HepG2 (cell line): ENCODE measurements around the gene SYT1. TPM values are rescaled to one million over a fixed set of nuclear protein-coding genes. Genes with fewer than 3 reads are reported as not detected.
A peak's percentile ranks its signal among the peaks of the same experiment; 100 is the strongest.

Experiments used
- ATAC-seq: fragments of 200-7000 bp; cut with Tn5 transposase; 3 replicates; pipeline ENCODE4 v1.9.1; 2020; ENCODE audit warnings: mild to moderate bottlenecking, moderate library complexity
- BruUV-seq: library from RNA; stranded (reverse); fragments of 400-500 nt; replicated peaks from 2 replicates; lab custom pipeline; 2021; lab: Mats Ljungman, UMichigan
- CTCF ChIA-PET: fragments of 300-600 bp; formaldehyde crosslinking; extraction: SDS; loops from one replicate; lab custom pipeline; 2021; ENCODE audit warnings: low total read pairs, inconsistent platforms, low intra/inter-chr PET ratio; lab: Yijun Ruan, JAX
- POLR2A ChIA-PET: fragments of 350-600 bp; sonication (Branson Sonifier 250); formaldehyde crosslinking; loops from one replicate; lab custom pipeline; 2020; ENCODE audit warnings: antibody characterized with exemption, inconsistent platforms; lab: Yijun Ruan, JAX
- DNase-seq: peaks from one replicate; pipeline ENCODE4 v3.0.0-alpha.2; 2015; ENCODE audit warnings: low spot score
- FAIRE-seq: peaks from 3 replicates; lab custom pipeline; 2011; peaks lifted over from hg19 to GRCh38; lab: Jason Lieb, UNC
- H2AFZ ChIP-seq: one replicate; pipeline ENCODE4 v1.6.1; 2011; ENCODE audit warnings: low read length, inconsistent platforms
- H3K27ac ChIP-seq: fragments of 300-600 bp; 3 replicates; pipeline ENCODE4 v1.8.0; 2011; ENCODE audit warnings: mixed run types, mild to moderate bottlenecking, mixed read lengths, low read length, inconsistent platforms; ENCODE audit not compliant: insufficient read depth; ENCODE audit errors: extremely low read length
- H3K27me3 ChIP-seq, 2 experiments: fragments of 200-600 bp in 1 of 2; 2 replicates in 1 of 2; 3 replicates in 1 of 2; pipeline versions ENCODE4 v1.6.0 to v1.8.0; 2011; ENCODE audit warnings: low read length in 2 of 2, mild to moderate bottlenecking in 2 of 2, moderate library complexity in 2 of 2, inconsistent platforms in 1 of 2; ENCODE audit not compliant: insufficient read depth in 2 of 2, control insufficient read depth in 1 of 2
- H3K36me3 ChIP-seq, 2 experiments: fragments of 200-600 bp in 1 of 2; replicated peaks in 1 of 2; 2 replicates in 1 of 2; 3 replicates in 1 of 2; pipeline versions ENCODE4 v1.5.1 to v1.8.0; 2011; ENCODE audit warnings: low read length in 2 of 2, inconsistent platforms in 1 of 2; ENCODE audit not compliant: insufficient read depth in 2 of 2, control insufficient read depth in 1 of 2
- H3K4me1 ChIP-seq: 2 replicates; pipeline ENCODE4 v1.5.1; 2012; ENCODE audit warnings: low read length, inconsistent platforms; ENCODE audit not compliant: insufficient read depth
- H3K4me2 ChIP-seq: 2 replicates; pipeline ENCODE4 v1.6.0; 2011; ENCODE audit warnings: low read depth, low read length, inconsistent platforms
- H3K4me3 ChIP-seq, 3 experiments: fragments of 200-600 bp in 1 of 3; sonication (generic), shearing (Covaris generic) in 1 of 3; replicated peaks in 1 of 3; 2 replicates each; pipeline ENCODE4 v1.5.1; 2011 to 2016; ENCODE audit warnings: low read length in 3 of 3, inconsistent platforms in 2 of 3, low read depth in 2 of 3, mild to moderate bottlenecking in 2 of 3, control low read depth in 1 of 3, mixed read lengths in 1 of 3; ENCODE audit not compliant: insufficient read depth in 1 of 3
- H3K79me2 ChIP-seq: one replicate; pipeline ENCODE4 v1.6.1; 2011; ENCODE audit warnings: low read length, inconsistent platforms; ENCODE audit not compliant: insufficient read depth
- H3K9ac ChIP-seq: 2 replicates; pipeline ENCODE4 v1.6.0; 2011; ENCODE audit warnings: mild to moderate bottlenecking, low read depth, low read length, inconsistent platforms; ENCODE audit not compliant: insufficient read depth
- H3K9me3 ChIP-seq: 2 replicates; pipeline ENCODE4 v1.5.1; 2012; ENCODE audit warnings: mild to moderate bottlenecking, low read length
- H4K20me1 ChIP-seq: 2 replicates; pipeline ENCODE4 v1.6.0; 2011; ENCODE audit warnings: inconsistent platforms, mild to moderate bottlenecking, low read length, moderate library complexity; ENCODE audit not compliant: insufficient read depth
- FOXK1 ChIP-seq: sonication (generic); formaldehyde crosslinking; IDR thresholded peaks from 2 replicates; pipeline ENCODE4 v1.4.0; 2020; ENCODE audit warnings: low read depth, missing genetic modification reagents, borderline replicate concordance
- FOXM1 ChIP-seq: sonication (generic); formaldehyde crosslinking; IDR thresholded peaks from 2 replicates; pipeline ENCODE4 v1.5.0; 2020; ENCODE audit warnings: missing genetic modification reagents
- RELA ChIP-seq: sonication (generic); formaldehyde crosslinking; IDR thresholded peaks from 2 replicates; pipeline ENCODE4 v1.4.0; 2020; ENCODE audit warnings: missing genetic modification reagents
- SETDB1 ChIP-seq: sonication (generic); formaldehyde crosslinking; IDR thresholded peaks from 2 replicates; pipeline ENCODE4 v1.5.1; 2020; ENCODE audit warnings: missing genetic modification reagents, mild to moderate bottlenecking, borderline replicate concordance
- ZBTB34 ChIP-seq: sonication (generic); formaldehyde crosslinking; IDR thresholded peaks from 2 replicates; pipeline ENCODE4 v1.8.0; 2022; ENCODE audit warnings: mild to moderate bottlenecking, missing genetic modification reagents
- ZNF326 ChIP-seq: sonication (generic); formaldehyde crosslinking; IDR thresholded peaks from 2 replicates; pipeline ENCODE4 v1.4.0; 2020; ENCODE audit warnings: missing genetic modification reagents, borderline replicate concordance
- ZNF44 ChIP-seq: sonication (generic); formaldehyde crosslinking; IDR thresholded peaks from 2 replicates; pipeline ENCODE4 v1.5.1; 2020; ENCODE audit warnings: mild to moderate bottlenecking, missing genetic modification reagents
- ZNF512 ChIP-seq: sonication (generic); formaldehyde crosslinking; IDR thresholded peaks from 2 replicates; pipeline ENCODE4 v1.4.0; 2020; ENCODE audit warnings: mild to moderate bottlenecking, missing genetic modification reagents
- ZNF589 ChIP-seq: sonication (generic); formaldehyde crosslinking; conservative IDR thresholded peaks from 2 replicates; pipeline ENCODE4 v1.8.0; 2022; ENCODE audit warnings: mild to moderate bottlenecking, moderate library complexity, missing genetic modification reagents
- WGBS: methylation state at CpG from one replicate; pipeline ENCODE4 v1.1.6; 2017; ENCODE audit warnings: low lambda C conversion rate; 5-methylcytosine and 5-hydroxymethylcytosine counted together
- in situ Hi-C: cut with HindIII; loops from 2 replicates; pipeline ENCODE4 v1.10.0; 2017; ENCODE audit warnings: low pct_unique_long_range_greater_than_20kb; ENCODE audit not compliant: extremely low pct_ligation_motif_present
- intact Hi-C: fragments of 100-400 bp; cut with micrococcal nuclease; formaldehyde crosslinking; loops from one replicate; pipeline ENCODE4 v1.10.0; 2022; ENCODE audit not compliant: unreplicated experiment
- polyA plus RNA-seq, 8 experiments: library from polyadenylated mRNA; depleted of rRNA in 3 of 8; stranded (reverse) in 7 of 8; unstranded in 1 of 8; fragments of >200 nt; fragmentation: Illumina TruSeq in 4 of 8; extraction: Trizol in 4 of 8; gene quantifications; 2 replicates each; pipeline versions ENCODE4 v1.2.1 to v1.2.3, GENCODE V29; 2011 to 2016; ENCODE audit warnings: low read depth in 4 of 8, missing spikeins in 1 of 8, mixed read lengths in 1 of 8; ENCODE audit not compliant: insufficient read depth in 1 of 8
- total RNA-seq, 5 experiments: library from RNA; depleted of rRNA; stranded (reverse); fragments of >200 nt; fragmentation: Illumina TruSeq; extraction: Trizol; gene quantifications; 2 replicates each; pipeline ENCODE4 v1.2.3, GENCODE V29; 2016; ENCODE audit warnings: low read depth in 1 of 5
- TF ChIP-seq, protein P1 (sequence below): sonication (generic); formaldehyde crosslinking; IDR thresholded peaks from 2 replicates; pipeline ENCODE4 v1.4.0; 2020; ENCODE audit warnings: missing genetic modification reagents
- TF ChIP-seq, protein P2 (sequence below), 2 experiments: IDR thresholded peaks; 2 replicates each; pipeline ENCODE4 v1.6.1; 2011 to 2012; ENCODE audit warnings: low read length in 2 of 2, borderline replicate concordance in 1 of 2, low read depth in 1 of 2, mild to moderate bottlenecking in 1 of 2, moderate library complexity in 1 of 2

The SYT1 gene
- total and polyA plus RNA-seq, 2 of the 13 experiments (the other 11 are each of a cell fraction or from before 2014, with no cell fraction given) = not detected

DNA sequence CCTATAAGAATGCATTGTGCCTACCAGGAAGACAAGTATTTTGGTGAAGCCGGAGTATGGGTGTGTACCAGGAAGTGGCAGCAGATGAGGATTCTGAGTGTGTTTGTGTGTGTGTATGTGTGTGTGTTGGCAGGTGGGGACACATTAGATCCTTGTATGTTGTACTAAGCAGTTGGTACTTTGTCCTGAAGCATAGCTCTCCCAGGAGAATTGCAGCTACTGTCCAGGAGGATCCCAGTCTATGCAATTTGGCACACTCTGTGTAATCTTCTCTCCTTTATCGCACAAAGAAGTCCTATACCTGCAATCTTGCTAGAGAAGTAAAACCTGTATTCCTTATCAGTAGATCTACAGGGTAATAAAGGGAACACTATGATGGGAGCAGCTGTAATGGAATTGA, 549.7 kb downstream of the SYT1 start:
- Histone ChIP-seq H3K79me2 (no peaks in the 10 kb centered on the region), H3K4me3 (no peak overlapping the region), H3K4me1 (peaks cover 18% of the 10 kb centered on the region), H3K9me3 (no peaks in the 10 kb centered on the region), H3K27me3 (no peaks in the 10 kb centered on the region), H4K20me1 (no peaks in the 10 kb centered on the region), H3K4me2 (no peak overlapping the region), H3K36me3 (no peaks in the 10 kb centered on the region), H3K9ac (no peak overlapping the region), H3K27ac (no peak overlapping the region), H2AFZ (no peak overlapping the region)
- POLR2A ChIA-PET = no interaction called here
- DNase-seq (no peak), FAIRE-seq (no peak), ATAC-seq (no peak)
- 91% methylated on average over 2 of the region's 2 CpGs for WGBS
- no TSS peak for BruUV-seq
- TF ChIP-seq, protein P1, sequence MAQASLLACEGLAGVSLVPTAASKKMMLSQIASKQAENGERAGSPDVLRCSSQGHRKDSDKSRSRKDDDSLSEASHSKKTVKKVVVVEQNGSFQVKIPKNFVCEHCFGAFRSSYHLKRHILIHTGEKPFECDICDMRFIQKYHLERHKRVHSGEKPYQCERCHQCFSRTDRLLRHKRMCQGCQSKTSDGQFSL (CRISPR knock-in tag) = no peak
- TF ChIP-seq FOXM1 (CRISPR knock-in tag) (no peak), ZNF512 (CRISPR knock-in tag) (no peak)
- intact Hi-C loops = no loop called here
- CTCF ChIA-PET = no interaction called here
- in situ Hi-C loops = loop anchor here (5.0 to 10.0 kb wide), 3 partner anchors 111 to 581 kb away; no protein-coding TSS in a partner anchor

DNA sequence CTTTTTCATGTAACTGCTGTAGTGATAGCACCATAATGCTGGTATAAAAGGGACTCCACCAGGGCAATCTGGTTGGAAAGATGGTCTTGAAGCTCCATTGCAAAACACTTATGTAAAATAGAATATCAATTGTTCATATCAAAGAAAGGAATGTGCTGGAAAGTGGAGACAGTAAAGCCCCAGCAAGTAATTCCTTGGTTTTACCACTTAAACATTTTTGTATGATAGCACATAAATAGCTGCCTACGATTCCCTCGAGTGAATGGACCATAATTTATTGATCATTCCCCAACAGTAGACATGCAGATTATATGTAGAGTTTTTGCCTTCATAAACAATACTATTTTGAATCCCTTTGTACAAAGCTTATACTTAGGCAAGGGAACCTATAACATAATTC, 550.7 kb downstream of the SYT1 start:
- no peak overlapping the region for H2AFZ ChIP-seq
- no peak for TF ChIP-seq RELA (CRISPR knock-in tag)
- TF ChIP-seq SETDB1 (CRISPR knock-in tag) = no peak
- TF ChIP-seq ZNF589 (CRISPR knock-in tag) = no peak
- TF ChIP-seq ZBTB34 (CRISPR knock-in tag) = no peak
- TF ChIP-seq ZNF44 (CRISPR knock-in tag) = no peak
- TF ChIP-seq FOXK1 (CRISPR knock-in tag) = no peak
- TF ChIP-seq ZNF326 (CRISPR knock-in tag) = no peak
- TF ChIP-seq, protein P2, sequence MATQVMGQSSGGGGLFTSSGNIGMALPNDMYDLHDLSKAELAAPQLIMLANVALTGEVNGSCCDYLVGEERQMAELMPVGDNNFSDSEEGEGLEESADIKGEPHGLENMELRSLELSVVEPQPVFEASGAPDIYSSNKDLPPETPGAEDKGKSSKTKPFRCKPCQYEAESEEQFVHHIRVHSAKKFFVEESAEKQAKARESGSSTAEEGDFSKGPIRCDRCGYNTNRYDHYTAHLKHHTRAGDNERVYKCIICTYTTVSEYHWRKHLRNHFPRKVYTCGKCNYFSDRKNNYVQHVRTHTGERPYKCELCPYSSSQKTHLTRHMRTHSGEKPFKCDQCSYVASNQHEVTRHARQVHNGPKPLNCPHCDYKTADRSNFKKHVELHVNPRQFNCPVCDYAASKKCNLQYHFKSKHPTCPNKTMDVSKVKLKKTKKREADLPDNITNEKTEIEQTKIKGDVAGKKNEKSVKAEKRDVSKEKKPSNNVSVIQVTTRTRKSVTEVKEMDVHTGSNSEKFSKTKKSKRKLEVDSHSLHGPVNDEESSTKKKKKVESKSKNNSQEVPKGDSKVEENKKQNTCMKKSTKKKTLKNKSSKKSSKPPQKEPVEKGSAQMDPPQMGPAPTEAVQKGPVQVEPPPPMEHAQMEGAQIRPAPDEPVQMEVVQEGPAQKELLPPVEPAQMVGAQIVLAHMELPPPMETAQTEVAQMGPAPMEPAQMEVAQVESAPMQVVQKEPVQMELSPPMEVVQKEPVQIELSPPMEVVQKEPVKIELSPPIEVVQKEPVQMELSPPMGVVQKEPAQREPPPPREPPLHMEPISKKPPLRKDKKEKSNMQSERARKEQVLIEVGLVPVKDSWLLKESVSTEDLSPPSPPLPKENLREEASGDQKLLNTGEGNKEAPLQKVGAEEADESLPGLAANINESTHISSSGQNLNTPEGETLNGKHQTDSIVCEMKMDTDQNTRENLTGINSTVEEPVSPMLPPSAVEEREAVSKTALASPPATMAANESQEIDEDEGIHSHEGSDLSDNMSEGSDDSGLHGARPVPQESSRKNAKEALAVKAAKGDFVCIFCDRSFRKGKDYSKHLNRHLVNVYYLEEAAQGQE (IDR thresholded peaks at IDR 0.05; ENCODE audit: borderline replicate concordance in 1 of 2, low read depth in 1 of 2, low read length in 2 of 2) = no peak

More for the DNA sequence above, 550.7 kb downstream of the SYT1 start:
- Histone ChIP-seq H3K36me3 (no peaks in the 10 kb centered on the region), H3K27me3 (no peaks in the 10 kb centered on the region), H3K4me1 (peaks cover 25% of the 10 kb centered on the region), H4K20me1 (no peaks in the 10 kb centered on the region), H3K9ac (no peak overlapping the region), H3K4me3 (no peak overlapping the region), H3K4me2 (peak overlapping the region; percentile 31; the same call in 1 of the 2 replicates), H3K79me2 (no peaks in the 10 kb centered on the region), H3K9me3 (no peaks in the 10 kb centered on the region), H3K27ac (no peak overlapping the region)
- WGBS = 74% methylated on average over 2 of the region's 2 CpGs
- no peak for DNase-seq
- CTCF ChIA-PET = no interaction called here
- ATAC-seq = no peak
- POLR2A ChIA-PET = interaction anchor here (1.0 kb wide), 1 partner anchor 275 kb away, joined by 3 read pairs; the partner anchor contains the start of gene PAWR
- in situ Hi-C loops = loop anchor here (10.0 kb wide), 2 partner anchors 109 to 579 kb away; no protein-coding TSS in a partner anchor
- no TSS peak for BruUV-seq
- intact Hi-C loops = no loop called here
- FAIRE-seq = no peak
